Heart left ventricle (tissue), 16 donors: ENCODE results near the gene STARD9. TPM values are rescaled to one million over a fixed set of nuclear protein-coding genes. Genes with fewer than 3 reads are reported as not detected.
"Not testable (repeated sequence)": the region's sequence is repeated elsewhere in the genome, so short reads cannot be mapped to it uniquely, and the experiment has no call there.

Source experiments
- ATAC-seq, 4 donors: fragments of 200-7000 bp; cut with Tn5 transposase; one replicate each; pipeline ENCODE4 v1.9.1; 2020 to 2022; ENCODE audit warnings: moderate library complexity in 4 of 4, mild to moderate bottlenecking in 3 of 4, moderate number of reproducible peaks in 1 of 4
- DNase-seq, 5 donors: peaks; one replicate each; pipeline ENCODE4 v3.0.0-alpha.2; 2020
- H3K27ac ChIP-seq, 12 donors: fragments of 200-600 bp; sonication (generic) in 4 of 12; one replicate each; pipeline versions ENCODE4 v1.5.0 to v1.8.0; 2016 to 2022; ENCODE audit warnings: mild to moderate bottlenecking in 2 of 12
- H3K27me3 ChIP-seq, 9 donors: fragments of 200-600 bp; sonication (generic) in 2 of 9; one replicate each; pipeline versions ENCODE4 v1.5.1 to v1.8.0; 2016 to 2022; ENCODE audit warnings: mild to moderate bottlenecking in 3 of 9
- H3K36me3 ChIP-seq, 9 donors: fragments of 200-600 bp; sonication (generic) in 2 of 9; one replicate each; pipeline versions ENCODE4 v1.5.0 to v1.8.0; 2018 to 2022; ENCODE audit warnings: mild to moderate bottlenecking in 2 of 9
- H3K4me1 ChIP-seq, 12 donors: fragments of 200-600 bp; sonication (generic) in 4 of 12; one replicate each; pipeline versions ENCODE4 v1.5.0 to v1.8.0; 2016 to 2022; ENCODE audit warnings: mild to moderate bottlenecking in 3 of 12
- H3K4me3 ChIP-seq, 12 donors: fragments of 200-600 bp; sonication (generic) in 4 of 12; one replicate each; pipeline versions ENCODE4 v1.5.0 to v1.8.0; 2017 to 2022; ENCODE audit warnings: mild to moderate bottlenecking in 9 of 12, moderate library complexity in 4 of 12
- H3K9me3 ChIP-seq, 12 donors: fragments of 200-600 bp; sonication (generic) in 4 of 12; one replicate each; pipeline versions ENCODE4 v1.5.0 to v1.8.0; 2016 to 2022; ENCODE audit warnings: mild to moderate bottlenecking in 1 of 12
- CTCF ChIP-seq, 12 donors: fragments of 200-600 bp; sonication (generic) in 4 of 12; IDR thresholded peaks; one replicate each; pipeline versions ENCODE4 v1.5.0 to v1.8.0; 2018 to 2022; ENCODE audit warnings: antibody characterized with exemption in 12 of 12, mild to moderate bottlenecking in 5 of 12
- POLR2A ChIP-seq, 2 donors: fragments of 450-650 bp; IDR thresholded peaks; one replicate each; pipeline ENCODE4 v1.6.1; 2017; ENCODE audit warnings: antibody characterized with exemption in 2 of 2, mild to moderate bottlenecking in 2 of 2, moderate library complexity in 2 of 2
- WGBS, 4 donors: extraction: QIAGEN DNeasy Blood & Tissue Kit in 2 of 4; methylation state at CpG; one replicate each; pipeline versions ENCODE4 v1.1.5 to v1.1.7; 2013 to 2018; 5-methylcytosine and 5-hydroxymethylcytosine counted together
- intact Hi-C, 10 donors: fragments of 100-400 bp; cut with DNase I; formaldehyde crosslinking; loops; one replicate each; pipeline versions ENCODE4 v1.11.1 to v1.14.2; 2022
- polyA plus RNA-seq, 2 donors: library from polyadenylated mRNA; stranded (reverse); fragments of 200-250 nt; gene quantifications; one replicate each; pipeline ENCODE4 v1.2.3, GENCODE V29; 2013
- total RNA-seq, 9 donors: library from RNA; depleted of rRNA in 2 of 9; stranded (reverse); fragments of >200 nt in 2 of 9; fragmentation: NEBNext Ultra II Directional in 3 of 9; extraction: Animal tissue kit (Norgen Biotek cat#: 25700) in 3 of 9; gene quantifications; one replicate each; pipeline versions ENCODE4 v1.1.0 to v1.2.4, GENCODE V29; 2016 to 2023
- donor health status: ischemic (EF 13 %, LVEDD 7.1; RV severe dilation, severe dysfunction).
- donor health status: healthy with polysubstance abuse.
- donor health status: DM: no; HTN: yes; CAD: no.
- donor health status: DM: no; HTN: no; CAD: no.
- donor health status: ischemic (EF 25% LVEDD 6.9; RV normal size, moderate dysfunction).
- donor health status: ischemic (EF 25% LVEDD 5.7; RV mildly dilated, moderate dysfunction).
- donor health status: healthy.
- donor health status: DM: yes; HTN: yes; CAD: no.
- donor health status: ischemic (EF 35%, LVEDD 5.7; RV mildly dilated, moderate dysfunction).
- donor health status: nonischemic (EF 11% LVEDD 7.7; RV severe dilation, severe dysfunction).
- donor health status: DM: yes; HTN: yes; CAD: no.
- donor health status: PGD.
- donor health status: ischemic (EF 29% LVEDD 5.4; RV normal size, mild dysfunction).
- donor health status: nonischemic (EF 23%, LVEDD 6.1; RV moderate dilation, normal function).

STARD9 gene
- total and polyA plus RNA-seq, 11 donors = 3.7 to 11.1 (median 8.0) TPM

DNA sequence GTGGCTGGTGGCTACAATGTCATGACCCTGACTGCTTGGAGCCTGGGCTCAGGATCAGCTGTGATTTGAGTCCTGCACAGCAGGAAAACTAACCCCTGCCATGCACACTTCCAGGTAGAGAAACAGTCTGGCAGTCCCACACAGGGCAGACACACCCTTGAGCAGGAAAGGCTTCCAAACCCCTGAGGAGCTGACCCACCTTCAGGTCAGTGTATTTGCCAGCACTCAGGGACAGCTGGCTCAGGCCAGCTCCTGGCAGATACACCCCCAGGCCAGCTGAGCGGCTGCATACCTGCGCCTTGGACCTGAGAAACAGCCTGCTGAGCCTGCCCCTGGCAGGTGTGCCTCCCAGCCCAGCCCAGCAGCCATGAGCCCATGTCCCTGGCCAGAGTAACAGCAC, 183.7 kb downstream of the STARD9 start:
- Histone ChIP-seq H3K36me3 (peaks cover 0 to 15% (median 0%) of the 10 kb centered on the region in 9 donors), H3K4me3 (no peak overlapping the region), H3K4me1 (peaks cover 0 to 7% (median 0%) of the 10 kb centered on the region in 12 donors), H3K27me3 (no peaks in the 10 kb centered on the region), H3K27ac (no peak overlapping the region), H3K9me3 (peaks cover 0 to 36% (median 17%) of the 10 kb centered on the region in 12 donors)
- intact Hi-C loops = no loop called here
- ATAC-seq = no peak
- no peak for DNase-seq
- TF ChIP-seq CTCF (IDR thresholded peaks at IDR 0.05) = no peak
- TF ChIP-seq POLR2A (IDR thresholded peaks at IDR 0.05) = no peak
- WGBS, 4 donors = 80 to 100% (median 98%) methylated on average over 2 of the region's 2 CpGs

DNA sequence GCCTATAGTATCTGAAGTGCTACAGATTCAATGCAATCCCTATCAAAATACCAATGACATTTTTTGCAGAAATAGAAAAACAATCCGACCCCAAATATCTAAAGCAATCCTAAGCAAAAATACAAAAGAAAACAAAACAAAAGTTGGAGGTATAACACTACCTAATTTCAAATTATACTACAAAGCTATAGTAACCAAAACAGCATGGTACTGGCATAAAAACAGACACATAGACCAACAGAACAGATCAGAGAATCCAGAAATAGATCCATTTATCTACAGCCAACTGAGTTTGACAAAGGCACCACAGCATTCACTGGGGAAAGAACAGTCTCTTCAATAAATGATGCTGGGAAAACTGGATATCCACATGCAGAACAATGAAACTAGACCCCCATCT, 185.4 kb downstream of the STARD9 start:
- H3K27ac ChIP-seq = no peak overlapping the region
- no peaks in the 10 kb centered on the region for H3K27me3 ChIP-seq
- H3K36me3 ChIP-seq = peaks cover 0 to 15% (median 0%) of the 10 kb centered on the region in 9 donors
- intact Hi-C loops = no loop called here
- DNase-seq (no peak), ATAC-seq (no peak)
- H3K4me3 ChIP-seq = no peak overlapping the region
- H3K4me1 ChIP-seq = peaks cover 0 to 7% (median 0%) of the 10 kb centered on the region in 12 donors
- TF ChIP-seq CTCF (IDR thresholded peaks at IDR 0.05) = no peak
- TF ChIP-seq POLR2A (IDR thresholded peaks at IDR 0.05) = no peak
- 92 to 95% (median 94%) methylated on average over 1 of the region's 1 CpG for WGBS, 4 donors
- peaks cover 0 to 40% (median 18%) of the 10 kb centered on the region in 12 donors for H3K9me3 ChIP-seq

DNA sequence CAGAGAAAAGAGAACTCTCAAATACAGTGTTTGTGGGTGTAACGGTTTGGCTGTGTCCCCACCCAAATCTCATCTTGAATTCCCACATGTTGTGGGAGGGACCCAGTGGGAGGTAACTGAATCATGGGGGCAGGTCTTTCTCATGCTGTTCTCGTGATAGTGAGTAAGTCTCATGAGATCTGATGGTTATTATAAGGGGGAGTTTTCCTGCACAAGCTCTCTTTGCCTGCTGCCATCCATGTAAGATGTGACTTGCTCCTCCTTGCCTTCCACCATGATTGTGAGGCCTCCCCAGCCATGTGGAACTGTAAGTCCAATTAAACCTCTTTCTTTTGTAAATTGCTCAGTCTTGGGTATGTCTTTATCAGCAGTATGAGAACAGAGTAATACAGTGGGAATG, 186.4 kb downstream of the STARD9 start:
- H3K27ac ChIP-seq, H3K4me3 ChIP-seq, ATAC-seq, H3K27me3 ChIP-seq, H3K4me1 ChIP-seq, intact Hi-C loops, DNase-seq: not testable (repeated sequence)
- Histone ChIP-seq H3K36me3 (peaks cover 0 to 15% (median 0%) of the 10 kb centered on the region in 9 donors), H3K9me3 (peaks cover 0 to 48% (median 19%) of the 10 kb centered on the region in 12 donors)
- 83 to 93% (median 88%) methylated on average over 2 of the region's 2 CpGs for WGBS, 4 donors

GRCh38 chr15:42764154-42764731, 188.8 kb downstream of the STARD9 start:
- H3K4me3 ChIP-seq, ATAC-seq, H3K4me1 ChIP-seq, intact Hi-C loops, DNase-seq, H3K27ac ChIP-seq, H3K27me3 ChIP-seq: not testable (repeated sequence)
- 79 to 88% (median 84%) methylated on average over 16 of the region's 16 CpGs for WGBS, 4 donors
- H3K9me3 ChIP-seq = peaks cover 0 to 56% (median 19%) of the 10 kb centered on the region in 12 donors
- peaks cover 0 to 15% (median 0%) of the 10 kb centered on the region in 9 donors for H3K36me3 ChIP-seq

DNA sequence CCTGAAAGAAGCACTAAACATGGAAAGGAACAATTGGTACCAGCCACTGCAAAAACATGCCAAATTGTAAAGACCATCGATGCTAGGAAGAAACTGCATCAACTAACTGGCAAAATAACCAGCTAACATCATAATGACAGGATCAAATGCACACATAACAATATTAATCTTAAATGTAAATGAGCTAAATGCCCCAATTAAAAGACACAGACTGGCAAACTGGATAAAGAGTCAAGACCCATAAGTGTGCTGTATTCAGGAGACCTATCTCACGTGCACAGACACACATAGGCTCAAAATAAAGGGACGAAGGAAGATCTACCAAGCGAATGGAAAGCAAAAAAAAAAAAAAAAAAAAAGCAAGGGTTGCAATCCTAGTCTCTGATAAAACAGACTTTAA, 190.7 kb downstream of the STARD9 start:
- DNase-seq, H3K27me3 ChIP-seq, H3K4me1 ChIP-seq, H3K27ac ChIP-seq, intact Hi-C loops, ATAC-seq, H3K36me3 ChIP-seq, H3K4me3 ChIP-seq: not testable (repeated sequence)
- H3K9me3 ChIP-seq = peaks cover 0 to 39% (median 8%) of the 10 kb centered on the region in 12 donors
- 86 to 98% (median 92%) methylated on average over 4 of the region's 4 CpGs for WGBS, 4 donors

Other genes starting within 250 kb of the STARD9 start
- gene CAPN3, start 216.1 kb upstream of the STARD9 start, total RNA-seq = 10 to 100 TPM in 1 of 9 donors, 1 to 10 TPM in 8; 1.3 to 12.2 (median 7.3) TPM
- gene CAPN3, start 216.1 kb upstream of the STARD9 start, polyA plus RNA-seq = 1 to 10 TPM; 2.0 to 9.9 TPM
- 100 to 1,000 TPM; 335 to 999 (median 717) TPM for gene ZNF106, start 84.5 kb upstream of the STARD9 start, total RNA-seq
- 100 to 1,000 TPM; 135 to 196 TPM for gene ZNF106, start 84.5 kb upstream of the STARD9 start, polyA plus RNA-seq
- 10 to 100 TPM; 29.9 to 74.8 (median 43.3) TPM for gene SNAP23, start 80.0 kb upstream of the STARD9 start, total RNA-seq
- 10 to 100 TPM; 28.6 to 37.6 TPM for gene SNAP23, start 80.0 kb upstream of the STARD9 start, polyA plus RNA-seq
- 10 to 100 TPM; 10.6 to 25.9 (median 20.0) TPM for gene LRRC57, start 26.8 kb upstream of the STARD9 start, total RNA-seq
- gene LRRC57, start 26.8 kb upstream of the STARD9 start, polyA plus RNA-seq = 10 to 100 TPM in 1 of 2 donors, 1 to 10 TPM in 1; 5.2 to 13.7 TPM
- gene HAUS2, start 26.8 kb upstream of the STARD9 start, total RNA-seq = 10 to 100 TPM; 10.5 to 27.8 (median 13.7) TPM
- gene HAUS2, start 26.8 kb upstream of the STARD9 start, polyA plus RNA-seq = 10 to 100 TPM in 1 of 2 donors, 1 to 10 TPM in 1; 8.6 to 18.9 TPM
- gene CDAN1, start 161.5 kb downstream of the STARD9 start, total RNA-seq = 1 to 10 TPM; 4.4 to 6.9 (median 5.9) TPM
- 1 to 10 TPM; 4.3 to 5.6 TPM for gene CDAN1, start 161.5 kb downstream of the STARD9 start, polyA plus RNA-seq